ENCODE results near the gene ASCL1. TPM values are rescaled to one million over a fixed set of nuclear protein-coding genes. Genes with fewer than 3 reads are reported as not detected.

ASCL1 gene
- total and polyA plus RNA-seq, 2 of the 13 experiments (the other 11 are each of a cell fraction or from before 2014, with no cell fraction given), result not detected

DNA sequence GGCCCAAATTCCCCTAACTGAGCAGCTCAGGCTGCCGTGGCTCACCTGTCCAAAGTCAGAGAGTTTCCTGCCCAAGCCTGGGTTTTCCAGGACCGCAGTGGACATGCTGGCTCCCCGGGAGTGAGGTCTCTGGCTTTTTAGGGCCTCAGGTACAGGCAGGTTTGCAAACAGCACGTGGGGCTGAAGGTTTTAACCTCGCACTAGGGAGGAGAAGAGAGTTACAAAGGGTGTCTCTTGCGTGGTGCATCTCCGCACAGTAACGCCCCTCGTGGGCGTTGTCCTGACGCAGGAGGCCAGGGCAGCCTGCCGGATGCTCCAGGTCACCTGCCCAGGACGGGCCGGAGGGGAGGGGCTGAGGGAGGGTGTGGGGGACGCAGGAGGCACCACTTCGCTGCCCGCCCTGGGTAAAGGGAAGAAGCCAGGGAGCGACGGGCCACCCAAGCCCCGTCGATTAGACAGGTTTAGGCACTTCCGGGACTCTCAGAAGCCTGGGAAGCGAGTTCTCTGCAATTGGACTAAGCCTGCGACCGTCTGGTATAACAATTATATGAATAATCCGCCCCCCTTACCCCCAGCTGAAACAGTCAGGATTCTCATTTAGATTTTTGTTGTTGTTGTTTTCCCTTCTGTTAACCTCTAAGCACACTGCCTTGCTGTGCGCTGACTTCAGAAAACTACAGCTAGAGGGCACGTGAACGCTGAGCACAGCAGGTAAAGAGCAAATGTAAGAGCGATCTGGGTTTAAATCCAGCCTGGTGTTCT, 40.3 kb upstream of the ASCL1 start, which contains the start of gene PAH (continued):
- TF ChIP-seq, protein P1, sequence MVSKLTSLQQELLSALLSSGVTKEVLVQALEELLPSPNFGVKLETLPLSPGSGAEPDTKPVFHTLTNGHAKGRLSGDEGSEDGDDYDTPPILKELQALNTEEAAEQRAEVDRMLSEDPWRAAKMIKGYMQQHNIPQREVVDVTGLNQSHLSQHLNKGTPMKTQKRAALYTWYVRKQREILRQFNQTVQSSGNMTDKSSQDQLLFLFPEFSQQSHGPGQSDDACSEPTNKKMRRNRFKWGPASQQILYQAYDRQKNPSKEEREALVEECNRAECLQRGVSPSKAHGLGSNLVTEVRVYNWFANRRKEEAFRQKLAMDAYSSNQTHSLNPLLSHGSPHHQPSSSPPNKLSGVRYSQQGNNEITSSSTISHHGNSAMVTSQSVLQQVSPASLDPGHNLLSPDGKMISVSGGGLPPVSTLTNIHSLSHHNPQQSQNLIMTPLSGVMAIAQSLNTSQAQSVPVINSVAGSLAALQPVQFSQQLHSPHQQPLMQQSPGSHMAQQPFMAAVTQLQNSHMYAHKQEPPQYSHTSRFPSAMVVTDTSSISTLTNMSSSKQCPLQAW (CRISPR knock-in tag; IDR thresholded peaks at IDR 0.05), result peak; percentile 76
- TF ChIP-seq ZNF674 (CRISPR knock-in tag; IDR thresholded peaks at IDR 0.05; ENCODE audit: low read depth) (no peak), SAP130 (CRISPR knock-in tag; IDR thresholded peaks at IDR 0.05; ENCODE audit: low read depth) (peak; percentile 96), ZSCAN29 (CRISPR knock-in tag; conservative IDR thresholded peaks at IDR 0.05) (peak; percentile 59; the same call in 1 of the 2 replicates), MBNL3 (CRISPR knock-in tag; conservative IDR thresholded peaks at IDR 0.05) (no peak), ZNF777 (CRISPR knock-in tag; IDR thresholded peaks at IDR 0.05) (peak; percentile 86), SP5 (CRISPR knock-in tag; IDR thresholded peaks at IDR 0.05; ENCODE audit: borderline replicate concordance, low read depth) (peak; percentile 78), BRD4 (CRISPR knock-in tag; IDR thresholded peaks at IDR 0.05) (peak; percentile 54), ZFP41 (CRISPR knock-in tag; IDR thresholded peaks at IDR 0.05; ENCODE audit: borderline replicate concordance) (no peak), SP140L (CRISPR knock-in tag; IDR thresholded peaks at IDR 0.05; ENCODE audit: borderline replicate concordance) (no peak), ZNF382 (CRISPR knock-in tag; IDR thresholded peaks at IDR 0.05; ENCODE audit: borderline replicate concordance) (no peak), SNAPC2 (CRISPR knock-in tag; IDR thresholded peaks at IDR 0.05) (no peak), ARNT (IDR thresholded peaks at IDR 0.05) (no peak), ZNF160 (CRISPR knock-in tag; IDR thresholded peaks at IDR 0.05) (no peak; the same call in 1 of the 2 replicates), HOXA7 (CRISPR knock-in tag; IDR thresholded peaks at IDR 0.05) (no peak), RNF2 (conservative IDR thresholded peaks at IDR 0.05; ENCODE audit: low read depth) (no peak), ZNF570 (CRISPR knock-in tag; IDR thresholded peaks at IDR 0.05; ENCODE audit: borderline replicate concordance) (no peak), JUN (CRISPR knock-in tag; IDR thresholded peaks at IDR 0.05) (no peak), ZNF629 (CRISPR knock-in tag; conservative IDR thresholded peaks at IDR 0.05) (0 out of 2 replicates have a peak, but pooled peaks have one; percentile 6)
- TF ChIP-seq, protein P2, sequence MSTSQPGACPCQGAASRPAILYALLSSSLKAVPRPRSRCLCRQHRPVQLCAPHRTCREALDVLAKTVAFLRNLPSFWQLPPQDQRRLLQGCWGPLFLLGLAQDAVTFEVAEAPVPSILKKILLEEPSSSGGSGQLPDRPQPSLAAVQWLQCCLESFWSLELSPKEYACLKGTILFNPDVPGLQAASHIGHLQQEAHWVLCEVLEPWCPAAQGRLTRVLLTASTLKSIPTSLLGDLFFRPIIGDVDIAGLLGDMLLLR (CRISPR knock-in tag; IDR thresholded peaks at IDR 0.05), result no peak
- TF ChIP-seq, protein P3, sequence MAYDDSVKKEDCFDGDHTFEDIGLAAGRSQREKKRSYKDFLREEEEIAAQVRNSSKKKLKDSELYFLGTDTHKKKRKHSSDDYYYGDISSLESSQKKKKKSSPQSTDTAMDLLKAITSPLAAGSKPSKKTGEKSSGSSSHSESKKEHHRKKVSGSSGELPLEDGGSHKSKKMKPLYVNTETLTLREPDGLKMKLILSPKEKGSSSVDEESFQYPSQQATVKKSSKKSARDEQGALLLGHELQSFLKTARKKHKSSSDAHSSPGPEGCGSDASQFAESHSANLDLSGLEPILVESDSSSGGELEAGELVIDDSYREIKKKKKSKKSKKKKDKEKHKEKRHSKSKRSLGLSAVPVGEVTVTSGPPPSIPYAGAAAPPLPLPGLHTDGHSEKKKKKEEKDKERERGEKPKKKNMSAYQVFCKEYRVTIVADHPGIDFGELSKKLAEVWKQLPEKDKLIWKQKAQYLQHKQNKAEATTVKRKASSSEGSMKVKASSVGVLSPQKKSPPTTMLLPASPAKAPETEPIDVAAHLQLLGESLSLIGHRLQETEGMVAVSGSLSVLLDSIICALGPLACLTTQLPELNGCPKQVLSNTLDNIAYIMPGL (CRISPR knock-in tag; IDR thresholded peaks at IDR 0.05; ENCODE audit: borderline replicate concordance in 1 of 2, low read depth in 1 of 2), result peak in 1 of 2 experiments; percentile 76; a peak in 3 of 4 replicates
- TF ChIP-seq, protein P4, sequence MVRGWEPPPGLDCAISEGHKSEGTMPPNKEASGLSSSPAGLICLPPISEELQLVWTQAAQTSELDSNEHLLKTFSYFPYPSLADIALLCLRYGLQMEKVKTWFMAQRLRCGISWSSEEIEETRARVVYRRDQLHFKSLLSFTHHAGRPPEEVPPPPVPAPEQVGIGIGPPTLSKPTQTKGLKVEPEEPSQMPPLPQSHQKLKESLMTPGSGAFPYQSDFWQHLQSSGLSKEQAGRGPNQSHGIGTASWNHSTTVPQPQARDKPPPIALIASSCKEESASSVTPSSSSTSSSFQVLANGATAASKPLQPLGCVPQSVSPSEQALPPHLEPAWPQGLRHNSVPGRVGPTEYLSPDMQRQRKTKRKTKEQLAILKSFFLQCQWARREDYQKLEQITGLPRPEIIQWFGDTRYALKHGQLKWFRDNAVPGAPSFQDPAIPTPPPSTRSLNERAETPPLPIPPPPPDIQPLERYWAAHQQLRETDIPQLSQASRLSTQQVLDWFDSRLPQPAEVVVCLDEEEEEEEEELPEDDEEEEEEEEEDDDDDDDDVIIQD (CRISPR knock-in tag; IDR thresholded peaks at IDR 0.05; ENCODE audit: low read depth), result no peak
- TF ChIP-seq, protein P5, sequence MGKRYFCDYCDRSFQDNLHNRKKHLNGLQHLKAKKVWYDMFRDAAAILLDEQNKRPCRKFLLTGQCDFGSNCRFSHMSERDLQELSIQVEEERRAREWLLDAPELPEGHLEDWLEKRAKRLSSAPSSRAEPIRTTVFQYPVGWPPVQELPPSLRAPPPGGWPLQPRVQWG (CRISPR knock-in tag; IDR thresholded peaks at IDR 0.05; ENCODE audit: borderline replicate concordance, low read depth), result no peak

Data from HepG2 (cell line).